GM23248 (cell line): ENCODE measurements around the gene CFAP99.

Source experiments
- EZH2 ChIP-seq: fragments of 200-600 bp; sonication (generic); IDR thresholded peaks from 2 replicates; pipeline ENCODE4 v1.6.1; 2018; ENCODE audit warnings: antibody characterized with exemption, mild to moderate bottlenecking; ENCODE audit not compliant: insufficient read depth, poor library complexity, severe bottlenecking
- EZH2phosphoT487 ChIP-seq: fragments of 200-600 bp; sonication (generic); IDR thresholded peaks from 2 replicates; pipeline ENCODE4 v1.6.1; 2018; ENCODE audit warnings: antibody characterized with exemption, moderate library complexity, mild to moderate bottlenecking, low read depth; ENCODE audit not compliant: insufficient read depth

DNA sequence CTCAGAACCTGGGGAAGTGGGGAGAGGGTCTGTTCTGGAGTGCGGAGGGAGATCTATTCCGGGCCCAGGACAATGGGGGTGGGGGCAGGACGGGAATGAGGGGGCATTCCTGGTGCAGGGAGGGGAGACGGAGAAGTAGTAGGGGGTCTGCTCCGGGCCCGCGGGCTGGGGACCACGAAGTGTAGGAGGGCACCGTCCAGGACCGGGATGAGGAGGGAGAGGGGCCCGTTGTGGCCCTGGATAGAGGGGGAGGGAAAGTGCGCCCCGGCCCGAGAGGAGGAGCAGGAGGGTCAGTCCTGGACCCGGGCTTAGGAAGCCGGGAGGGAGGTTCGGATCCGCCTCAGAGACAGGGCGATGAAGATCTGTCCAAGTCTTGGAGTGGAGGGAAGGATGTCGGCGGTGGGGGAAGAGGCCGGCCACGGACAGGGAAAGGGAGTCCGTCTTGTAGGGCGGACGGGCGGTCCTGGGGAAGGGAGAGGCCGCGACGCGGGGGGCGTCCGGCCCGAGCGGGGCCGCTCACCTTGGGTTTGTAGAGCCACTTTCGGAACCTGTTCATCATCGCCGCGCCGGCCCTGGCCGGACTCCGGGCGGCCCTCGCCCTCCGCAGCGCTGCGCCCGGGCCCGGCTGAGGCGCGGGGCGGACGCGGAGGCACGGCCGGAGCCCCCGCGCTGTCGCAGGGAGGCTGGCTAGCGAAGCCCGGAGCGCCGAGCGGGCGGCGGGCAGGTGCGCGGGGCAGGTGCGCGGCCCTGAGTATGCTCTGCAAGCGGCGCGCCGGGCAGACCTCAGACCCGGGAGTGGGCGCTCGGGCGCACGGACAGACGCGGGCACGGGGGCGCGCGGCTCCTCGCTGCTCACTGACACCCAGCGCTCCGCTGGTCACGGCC, 748 bp upstream of the CFAP99 start, which contains the start of gene ZFYVE28:
- TF ChIP-seq EZH2 = no peak
- TF ChIP-seq EZH2phosphoT487 = no peak
